MV-4-11 (cell line): Measurements from ENCODE around the gene SNX25.
A peak's percentile ranks its signal among the peaks of the same experiment; 100 is the strongest.
"Not testable (repeated sequence)": the region's sequence is repeated elsewhere in the genome, so short reads cannot be mapped to it uniquely, and the experiment has no call there.

Experiments
- DNase-seq: peaks from one replicate; lab custom pipeline; 2025; lab: John Stamatoyannopoulos, UW

The SNX25 gene

GRCh38 chr4:185205073-185205472 lies 4.3 kb upstream of the SNX25 start:
- DNase-seq: not testable (repeated sequence)

DNA sequence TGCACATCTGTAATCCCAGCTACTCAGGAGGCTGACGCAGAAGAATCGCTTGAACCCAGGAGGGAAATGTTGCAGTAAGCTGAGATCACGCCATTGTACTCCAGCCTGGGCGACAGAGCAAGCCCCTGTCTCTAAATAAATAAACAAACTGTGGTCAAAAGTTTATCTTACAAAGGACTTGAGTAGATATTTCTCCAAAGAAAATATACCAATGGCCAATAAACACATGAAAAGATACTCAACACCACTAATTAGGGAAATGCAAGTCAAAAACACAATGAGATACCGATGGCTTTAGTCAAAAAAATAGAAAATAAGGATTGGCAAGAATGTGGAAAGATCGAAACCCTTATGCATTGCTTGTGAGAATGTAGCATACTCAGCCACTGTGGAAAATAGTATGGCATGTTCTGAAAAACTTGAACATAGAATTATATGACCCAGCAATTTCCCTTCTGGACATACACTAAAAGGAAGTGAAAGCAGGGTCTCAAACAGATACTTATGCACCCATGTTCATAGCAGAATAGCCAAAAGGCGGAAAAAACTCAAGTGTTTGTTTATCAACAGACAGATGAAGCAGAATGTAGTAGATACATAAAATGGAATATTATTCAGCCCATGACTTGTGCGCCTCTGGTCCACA lies 3.6 kb upstream of the SNX25 start:
- peak; percentile 67 for DNase-seq

- no peak for DNase-seq
These were observed 1.9 kb upstream of the SNX25 start for GRCh38 chr4:185207466-185207865.

- DNase-seq: not testable (repeated sequence)
These were observed 379 bp downstream of the SNX25 start for GRCh38 chr4:185209852-185210101.

GRCh38 chr4:185210102-185210981 lies 944 bp downstream of the SNX25 start:
- DNase-seq: no peak

DNA sequence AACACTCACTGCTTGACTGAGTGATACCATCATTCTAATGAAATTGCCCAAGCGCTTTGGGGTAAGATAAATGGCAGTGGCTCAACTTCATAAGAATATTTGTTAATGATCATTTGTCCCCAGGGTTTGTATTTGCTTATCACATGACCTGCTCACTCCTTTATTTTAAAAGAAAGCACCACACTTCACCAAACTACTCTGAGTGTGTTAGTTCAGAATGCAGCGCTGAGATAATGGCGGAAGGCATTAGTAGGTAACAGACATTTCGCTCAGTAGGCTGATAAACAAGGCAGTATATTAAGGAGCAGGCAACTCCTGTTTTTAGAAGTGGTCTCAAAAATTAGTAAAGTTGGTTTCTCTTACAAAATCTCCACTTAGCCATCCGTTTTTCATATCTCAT lies 1.6 kb downstream of the SNX25 start:
- DNase-seq: no peak

DNA sequence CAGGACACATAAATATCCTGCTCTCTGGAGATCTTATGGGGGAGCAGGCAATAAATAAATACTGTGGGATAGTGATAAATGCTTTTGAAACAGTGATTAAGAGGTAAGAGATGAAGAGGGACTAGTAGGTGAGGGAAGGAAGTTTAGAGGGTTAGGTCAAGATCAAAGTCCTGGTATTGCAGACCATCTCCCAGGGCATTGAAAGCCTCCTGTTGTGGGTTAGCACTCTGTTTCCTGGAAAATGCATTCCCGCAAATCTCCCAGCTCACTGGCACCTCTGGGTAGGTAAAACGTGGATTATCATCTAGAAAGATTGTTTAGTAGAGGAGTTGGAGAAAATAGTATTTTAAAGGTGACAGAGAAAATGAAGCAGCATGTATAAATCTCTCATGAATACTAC lies 2.2 kb downstream of the SNX25 start:
- DNase-seq: no peak

- no peak for DNase-seq
These were observed 3.2 kb downstream of the SNX25 start for GRCh38 chr4:185212581-185212980.

DNA sequence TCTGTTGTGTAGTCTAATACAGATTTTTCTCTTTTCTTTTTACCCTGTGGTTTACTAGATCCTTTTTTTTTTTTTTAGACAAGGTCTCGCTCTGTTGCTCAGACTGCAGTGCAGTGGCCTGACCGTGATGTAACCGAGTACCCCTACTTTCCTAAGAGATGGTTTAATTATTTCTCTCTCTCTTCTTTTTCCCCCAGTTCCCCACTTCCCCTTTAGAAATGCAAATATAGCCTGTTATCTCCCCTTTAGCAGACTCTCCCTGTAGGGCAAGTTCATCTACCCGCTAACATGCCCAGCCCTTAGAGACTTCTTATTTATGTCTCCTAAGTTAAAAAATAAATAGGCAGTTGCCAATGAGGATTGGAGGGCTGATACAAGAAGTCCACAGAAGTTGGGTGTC lies 4.5 kb downstream of the SNX25 start:
- DNase-seq: no peak

- DNase-seq: no peak
These were observed 5.9 kb downstream of the SNX25 start for GRCh38 chr4:185215261-185215660.

GRCh38 chr4:185217408-185217975 lies 8.1 kb downstream of the SNX25 start:
- DNase-seq: no peak

DNA sequence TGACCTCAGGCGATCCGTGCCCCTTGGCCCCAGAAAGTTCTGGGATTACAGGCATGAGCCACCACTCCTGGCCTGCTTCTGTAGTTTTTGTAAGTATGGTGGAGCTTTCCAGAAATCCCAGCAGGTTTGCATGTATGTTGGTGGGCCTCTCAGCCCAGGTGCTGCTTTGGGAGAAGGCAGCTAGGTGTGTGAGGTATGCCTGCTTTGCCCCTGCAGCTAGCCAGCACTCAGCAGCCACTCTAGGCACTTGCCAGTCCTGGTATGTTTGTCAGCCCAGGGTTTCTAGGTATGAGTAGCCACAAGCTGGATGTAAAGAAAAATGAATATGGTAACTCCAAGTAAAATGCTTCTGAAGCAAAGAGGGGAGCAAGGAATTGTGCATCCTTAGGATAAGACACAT lies 8.9 kb downstream of the SNX25 start:
- DNase-seq: no peak

- DNase-seq: peak; percentile 6
These were observed 10.3 kb downstream of the SNX25 start for GRCh38 chr4:185219551-185220344.

DNA sequence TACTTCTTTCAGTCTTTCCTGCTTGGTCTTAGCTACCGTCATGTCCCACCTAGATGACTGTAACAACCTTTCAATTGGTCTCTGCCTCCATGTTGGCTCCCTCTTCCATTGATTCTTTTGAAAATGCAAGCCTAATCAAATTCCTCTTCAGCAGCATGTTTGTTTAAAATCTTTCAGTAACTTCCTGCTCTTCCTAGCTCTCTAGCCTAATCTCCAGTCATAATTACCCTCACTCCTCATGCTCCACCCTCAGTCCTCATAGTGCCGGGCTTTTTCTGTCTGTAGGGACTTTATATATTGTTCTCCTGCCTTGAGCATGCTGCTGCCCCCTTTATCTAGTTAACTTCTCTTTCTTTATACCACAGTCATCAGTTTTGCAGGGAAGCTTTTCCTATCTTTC lies 12.1 kb downstream of the SNX25 start:
- no peak for DNase-seq

- no peak for DNase-seq
These were observed 12.5 kb downstream of the SNX25 start for GRCh38 chr4:185221912-185222311.

DNA sequence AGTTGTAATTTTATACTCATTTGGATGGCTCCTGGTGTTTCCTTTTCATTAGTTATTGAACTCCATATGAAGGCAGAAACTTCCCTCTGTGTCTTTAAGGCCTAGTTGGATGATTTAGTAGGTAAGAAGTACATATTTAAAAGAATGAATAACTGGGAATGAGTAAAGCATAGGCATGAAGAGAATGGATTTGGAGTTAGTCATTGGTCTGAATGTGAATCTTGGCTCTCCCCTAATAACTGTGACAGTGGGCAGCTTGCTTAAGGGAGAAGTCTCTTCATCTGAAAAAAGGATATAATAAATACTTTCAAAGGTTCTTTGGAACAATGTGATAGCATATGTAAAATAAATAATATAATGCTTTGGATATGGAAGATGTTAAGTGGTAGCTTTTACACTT lies 13.2 kb downstream of the SNX25 start:
- DNase-seq: no peak

GRCh38 chr4:185224597-185224996 lies 15.2 kb downstream of the SNX25 start:
- peak; percentile 6 for DNase-seq

GRCh38 chr4:185225940-185226339 lies 16.5 kb downstream of the SNX25 start:
- no peak for DNase-seq

DNA sequence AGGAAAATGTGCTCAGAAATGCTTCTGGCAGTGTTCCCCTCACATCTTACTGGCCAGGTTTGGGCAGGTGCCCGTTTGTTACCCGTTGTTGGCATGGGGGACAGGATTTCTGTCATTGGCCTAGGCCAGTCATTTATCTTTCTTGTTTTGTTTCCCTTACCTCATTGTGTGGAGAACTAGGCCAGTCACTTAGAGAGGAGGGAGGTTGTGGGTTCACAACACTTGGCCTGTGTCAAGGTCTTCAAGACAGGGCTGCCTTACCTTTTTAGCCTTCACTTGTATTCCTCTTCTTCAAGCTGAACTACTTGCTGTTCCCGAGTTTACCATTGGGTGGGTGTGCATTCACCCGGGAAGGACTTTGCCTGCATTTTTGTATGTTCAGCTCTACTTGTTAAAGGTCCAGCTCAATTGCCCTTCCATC lies 17.7 kb downstream of the SNX25 start:
- DNase-seq: no peak

DNA sequence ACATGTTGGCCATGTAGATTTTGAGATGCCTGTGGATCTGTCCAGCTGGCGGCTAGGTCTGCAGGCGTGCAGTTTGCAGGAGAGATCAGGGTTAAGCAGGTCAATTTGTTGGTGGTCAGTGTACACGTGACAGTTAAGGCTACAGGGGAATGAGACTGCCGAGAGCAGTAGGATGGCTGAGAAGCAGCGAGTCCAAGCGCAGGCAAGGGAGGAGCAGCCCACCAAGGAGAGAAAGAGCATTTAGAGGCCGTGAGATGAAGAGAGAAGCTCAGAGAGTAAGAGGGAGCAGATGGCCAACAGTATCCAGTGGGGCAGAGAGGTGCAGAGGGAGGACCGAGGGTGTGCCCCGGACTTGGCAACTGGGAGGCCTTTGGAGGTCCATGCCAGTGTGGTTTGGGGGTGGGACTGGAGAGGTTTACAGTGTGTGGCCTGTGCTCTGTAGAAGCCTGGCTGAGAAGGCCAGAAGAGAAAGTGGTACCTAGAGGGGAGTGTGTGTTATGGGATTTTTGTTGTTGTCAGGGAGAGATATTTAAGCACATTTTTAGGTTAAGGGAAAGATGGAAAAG lies 18.4 kb downstream of the SNX25 start:
- no peak for DNase-seq

DNA sequence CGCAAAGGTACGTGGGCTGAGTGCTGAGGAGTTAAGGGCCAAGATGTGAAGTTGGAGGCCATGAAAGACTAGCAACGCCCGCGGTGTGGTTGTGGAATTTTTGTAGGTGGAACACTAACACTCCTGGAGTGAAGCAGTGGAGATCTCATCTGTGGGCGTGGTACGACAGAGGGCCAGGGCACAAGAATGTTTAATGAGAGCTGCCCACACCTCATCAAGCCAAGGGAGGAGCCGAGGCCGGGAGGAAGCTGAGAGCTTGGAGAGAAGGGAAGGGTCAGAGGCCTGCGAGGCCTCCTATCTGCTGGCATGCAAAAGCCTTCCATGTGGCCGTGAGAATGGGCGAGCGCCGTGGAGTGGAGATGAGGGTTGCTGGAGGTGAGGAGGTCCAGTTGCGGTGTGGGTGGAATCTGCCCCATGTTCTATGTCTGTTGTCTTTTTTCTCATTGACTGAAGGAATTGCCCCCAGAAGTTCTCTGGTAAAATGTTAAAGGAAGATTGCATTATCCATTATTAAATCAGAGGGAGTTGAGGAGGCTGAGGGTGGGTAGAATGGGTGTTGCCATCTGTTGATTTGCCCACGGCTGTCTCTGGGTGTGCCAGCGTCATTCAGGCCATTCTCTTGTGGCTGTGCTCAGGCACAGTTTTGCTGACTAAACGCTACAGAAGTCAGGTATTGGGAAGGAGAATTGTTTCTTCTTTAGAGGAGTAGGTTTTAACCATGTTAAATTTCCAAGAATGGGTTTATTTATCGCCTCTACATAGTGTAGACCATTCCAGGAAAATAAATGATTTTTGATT lies 19.8 kb downstream of the SNX25 start:
- no peak for DNase-seq
